HG03139 (cell line): ENCODE data around the gene ARF3.

ENCODE experiments used
- ATAC-seq: cut with Tn5 transposase; IDR thresholded peaks from one replicate; pipeline ENCODE4 v1.9.1; 2021; ENCODE audit not compliant: unreplicated experiment

Gene ARF3

GRCh38 chr12:48957141-48958048 is at the start of gene ARF3:
Gene ARF3 (minus strand): TSS chr12:48957487. CDS start chr12:48941095, 16,392 bp downstream.
- ATAC-seq, result peak; percentile 89

- ATAC-seq, result no peak
Observed at GRCh38 chr12:49000346-49000745, 43.1 kb upstream of the ARF3 start.

- ATAC-seq, result no peak
Observed at GRCh38 chr12:48999371-49000131, 42.3 kb upstream of the ARF3 start, which contains the start of gene DDN. Gene DDN (minus strand): TSS chr12:48999375. CDS start chr12:48999287, 88 bp downstream.

GRCh38 chr12:48998497-48999353 is 41.4 kb upstream of the ARF3 start:
- no peak for ATAC-seq

- ATAC-seq, result no peak
Observed at GRCh38 chr12:48997719-48998496, 40.6 kb upstream of the ARF3 start.

GRCh38 chr12:48996794-48997718 is 39.8 kb upstream of the ARF3 start:
- no peak for ATAC-seq

GRCh38 chr12:48995086-48995879 is 38.0 kb upstream of the ARF3 start:
- no peak for ATAC-seq

GRCh38 chr12:48994224-48995085 is 37.2 kb upstream of the ARF3 start:
- ATAC-seq, result no peak

- no peak for ATAC-seq
Observed at GRCh38 chr12:48993787-48994186, 36.5 kb upstream of the ARF3 start.

GRCh38 chr12:48991247-48992050 is 34.2 kb upstream of the ARF3 start:
- no peak for ATAC-seq

GRCh38 chr12:48990552-48990951 is 33.3 kb upstream of the ARF3 start:
- no peak for ATAC-seq

- ATAC-seq, result no peak
Observed at GRCh38 chr12:48988030-48988649, 30.9 kb upstream of the ARF3 start.

GRCh38 chr12:48986720-48987291 is 29.5 kb upstream of the ARF3 start:
- no peak for ATAC-seq

- ATAC-seq, result no peak
Observed at GRCh38 chr12:48985901-48986300, 28.6 kb upstream of the ARF3 start.

GRCh38 chr12:48985475-48985897 is 28.2 kb upstream of the ARF3 start:
- no peak for ATAC-seq
